Fibroblast of mammary gland (primary cell): ENCODE measurements around the gene SLC25A21.
A peak's percentile ranks its signal among the peaks of the same experiment; 100 is the strongest.

Experiments used
- DNase-seq: peaks from one replicate; pipeline ENCODE4 v3.0.0-alpha.2; 2010; ENCODE audit warnings: low read depth
- H3K4me3 ChIP-seq: 2 replicates; pipeline ENCODE4 v1.5.1; 2011; ENCODE audit warnings: low read depth, mild to moderate bottlenecking, low read length, moderate library complexity; ENCODE audit not compliant: control insufficient read depth
- TF ChIP-seq, protein P1 (sequence below): conservative IDR thresholded peaks from 2 replicates; pipeline ENCODE4 v1.5.1; 2011; ENCODE audit warnings: low read depth, low read length, inconsistent platforms; ENCODE audit not compliant: control insufficient read depth, insufficient read depth

SLC25A21 gene

DNA sequence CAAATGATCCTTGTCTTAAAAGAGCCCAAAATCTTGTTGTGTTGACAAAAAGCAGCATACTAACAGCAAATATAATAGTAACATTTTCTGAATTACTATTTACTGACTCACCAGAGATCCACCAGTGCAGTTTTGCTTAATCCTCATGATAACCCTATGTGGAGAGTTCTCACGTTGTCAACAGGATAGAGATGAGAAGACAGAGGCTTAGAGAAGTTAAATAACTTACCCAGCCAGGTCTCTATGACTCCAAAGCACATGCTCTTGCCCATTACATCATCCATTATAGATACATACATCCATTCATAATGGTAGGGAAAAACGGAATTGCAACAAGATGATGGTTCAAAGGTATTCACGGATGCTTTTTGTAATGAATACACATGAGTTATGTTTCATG, 398.8 kb downstream of the SLC25A21 start:
- TF ChIP-seq, protein P1, sequence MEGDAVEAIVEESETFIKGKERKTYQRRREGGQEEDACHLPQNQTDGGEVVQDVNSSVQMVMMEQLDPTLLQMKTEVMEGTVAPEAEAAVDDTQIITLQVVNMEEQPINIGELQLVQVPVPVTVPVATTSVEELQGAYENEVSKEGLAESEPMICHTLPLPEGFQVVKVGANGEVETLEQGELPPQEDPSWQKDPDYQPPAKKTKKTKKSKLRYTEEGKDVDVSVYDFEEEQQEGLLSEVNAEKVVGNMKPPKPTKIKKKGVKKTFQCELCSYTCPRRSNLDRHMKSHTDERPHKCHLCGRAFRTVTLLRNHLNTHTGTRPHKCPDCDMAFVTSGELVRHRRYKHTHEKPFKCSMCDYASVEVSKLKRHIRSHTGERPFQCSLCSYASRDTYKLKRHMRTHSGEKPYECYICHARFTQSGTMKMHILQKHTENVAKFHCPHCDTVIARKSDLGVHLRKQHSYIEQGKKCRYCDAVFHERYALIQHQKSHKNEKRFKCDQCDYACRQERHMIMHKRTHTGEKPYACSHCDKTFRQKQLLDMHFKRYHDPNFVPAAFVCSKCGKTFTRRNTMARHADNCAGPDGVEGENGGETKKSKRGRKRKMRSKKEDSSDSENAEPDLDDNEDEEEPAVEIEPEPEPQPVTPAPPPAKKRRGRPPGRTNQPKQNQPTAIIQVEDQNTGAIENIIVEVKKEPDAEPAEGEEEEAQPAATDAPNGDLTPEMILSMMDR: no peak
- H3K4me3 ChIP-seq: no peak overlapping the region
- peak; percentile 6 for DNase-seq

DNA sequence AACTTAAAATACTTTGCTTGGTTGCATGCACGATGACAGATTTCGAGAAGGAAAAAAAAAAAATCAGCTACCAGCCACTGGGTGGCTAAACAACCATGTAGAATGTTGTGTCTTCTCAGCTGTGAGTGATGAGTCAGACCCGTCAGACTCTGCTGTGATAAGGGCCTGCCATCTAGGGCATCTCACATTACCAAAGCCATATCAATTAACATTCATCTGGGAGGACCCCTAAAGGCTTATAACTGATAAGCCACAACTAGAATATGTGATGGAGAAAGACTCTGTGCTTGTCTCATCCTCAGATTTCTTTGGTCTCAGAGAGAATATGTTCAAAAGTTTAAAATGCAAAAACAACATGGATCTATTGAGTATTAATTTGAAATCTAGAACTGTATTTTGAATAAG, 399.3 kb downstream of the SLC25A21 start:
- TF ChIP-seq, protein P1: no peak
- no peak overlapping the region for H3K4me3 ChIP-seq
- DNase-seq: peak; percentile 23

- TF ChIP-seq, protein P1: no peak
- DNase-seq: no peak
- H3K4me3 ChIP-seq: no peak overlapping the region
Measured at GRCh38 chr14:36771028-36771640, 401.3 kb downstream of the SLC25A21 start.

GRCh38 chr14:36768638-36769337, 403.6 kb downstream of the SLC25A21 start:
- H3K4me3 ChIP-seq: no peak overlapping the region
- TF ChIP-seq, protein P1: no peak
- no peak for DNase-seq

- DNase-seq: no peak
- H3K4me3 ChIP-seq: no peak overlapping the region
- TF ChIP-seq, protein P1: no peak
Measured at GRCh38 chr14:36767603-36768281, 404.7 kb downstream of the SLC25A21 start.

DNA sequence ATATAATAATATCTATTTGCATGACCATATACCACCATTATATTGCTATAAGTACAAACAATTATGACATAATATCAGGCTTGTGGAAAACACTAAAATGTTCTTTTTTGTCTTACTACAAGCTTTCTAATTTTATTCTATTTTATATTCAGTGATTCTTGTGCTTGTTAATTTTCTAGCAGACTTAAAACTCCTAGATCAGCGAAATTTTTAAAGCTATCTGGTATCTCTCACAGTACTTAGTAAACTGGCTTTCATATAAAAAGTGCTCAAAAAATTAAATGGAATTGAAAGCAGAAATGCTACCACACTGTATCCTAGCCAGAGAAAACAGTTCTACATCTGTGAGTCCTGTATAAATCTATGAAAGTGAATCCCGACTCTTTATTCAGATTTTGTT, 405.4 kb downstream of the SLC25A21 start:
- TF ChIP-seq, protein P1: no peak
- no peak overlapping the region for H3K4me3 ChIP-seq
- no peak for DNase-seq
